ENCODE data around the gene HNRNPL.
"Not testable (repeated sequence)": the region's sequence is repeated elsewhere in the genome, so short reads cannot be mapped to it uniquely, and the experiment has no call there.

HNRNPL gene

GRCh38 chr19:38821230-38821825 is 28.5 kb downstream of the HNRNPL start:
- DNase-seq: not testable (repeated sequence)

- no peak for DNase-seq
Measured at GRCh38 chr19:38819231-38819920, 30.4 kb downstream of the HNRNPL start.

- no peak for DNase-seq
Measured at GRCh38 chr19:38817081-38817480, 32.7 kb downstream of the HNRNPL start.

DNA sequence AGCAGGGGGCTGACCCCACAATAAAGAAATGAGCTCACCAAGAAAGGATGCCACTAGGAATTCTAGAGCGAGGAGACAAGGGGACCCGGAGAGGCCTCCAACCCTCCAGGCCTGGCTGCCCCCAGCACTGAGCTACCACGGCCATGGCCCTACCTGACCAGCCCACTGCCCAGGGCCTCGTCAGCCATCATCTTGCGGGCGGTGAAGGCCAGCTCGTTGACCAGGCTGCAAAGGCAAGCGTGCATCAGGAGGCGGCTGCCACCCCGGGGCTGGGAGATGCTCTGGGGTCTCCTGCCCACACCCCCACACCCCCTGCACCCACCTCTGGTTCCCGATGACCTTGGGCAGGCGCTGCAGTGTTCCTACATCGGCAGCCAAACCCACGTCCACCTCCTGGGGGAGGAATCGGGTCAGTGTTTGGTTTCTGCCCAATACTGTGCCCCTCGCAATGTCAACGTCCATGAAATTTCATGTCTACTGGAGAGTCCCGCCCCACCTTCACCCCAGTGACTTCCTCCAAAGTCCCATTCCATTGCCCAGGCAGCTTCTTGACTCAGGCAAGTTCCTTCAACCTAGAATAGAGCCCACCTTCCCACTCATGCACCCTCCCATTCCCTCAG is 33.5 kb downstream of the HNRNPL start:
- no peak for DNase-seq

GRCh38 chr19:38815059-38816001 is 34.5 kb downstream of the HNRNPL start:
- no peak for DNase-seq

GRCh38 chr19:38813932-38814331 is 35.9 kb downstream of the HNRNPL start:
- not testable (repeated sequence) for DNase-seq

DNA sequence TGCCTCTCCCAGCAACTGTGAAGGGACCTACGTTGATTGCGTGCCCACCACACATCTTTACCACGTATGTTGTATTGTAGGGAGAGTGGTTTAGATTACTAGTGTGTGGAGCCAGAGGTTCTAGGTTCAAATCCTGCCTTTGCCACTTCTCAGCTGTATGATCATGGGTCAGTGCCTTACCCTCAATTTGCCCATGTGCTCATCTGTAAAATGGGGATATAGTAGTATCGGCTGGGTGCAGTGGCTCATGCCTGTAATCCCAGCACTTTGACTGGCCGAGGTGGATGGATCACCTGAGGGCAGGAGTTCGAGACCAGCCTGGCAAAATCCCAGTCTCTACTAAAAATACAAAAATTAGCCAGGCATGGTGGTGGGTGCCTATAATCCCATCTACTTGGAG is 36.5 kb downstream of the HNRNPL start:
- no peak for DNase-seq

GRCh38 chr19:38812841-38813320 is 36.9 kb downstream of the HNRNPL start, which contains the start of gene LGALS4:
Gene LGALS4, minus strand, starts transcription at chr19:38812945. Its CDS starts 59 bp downstream, at chr19:38812886.
- no peak for DNase-seq

DNA sequence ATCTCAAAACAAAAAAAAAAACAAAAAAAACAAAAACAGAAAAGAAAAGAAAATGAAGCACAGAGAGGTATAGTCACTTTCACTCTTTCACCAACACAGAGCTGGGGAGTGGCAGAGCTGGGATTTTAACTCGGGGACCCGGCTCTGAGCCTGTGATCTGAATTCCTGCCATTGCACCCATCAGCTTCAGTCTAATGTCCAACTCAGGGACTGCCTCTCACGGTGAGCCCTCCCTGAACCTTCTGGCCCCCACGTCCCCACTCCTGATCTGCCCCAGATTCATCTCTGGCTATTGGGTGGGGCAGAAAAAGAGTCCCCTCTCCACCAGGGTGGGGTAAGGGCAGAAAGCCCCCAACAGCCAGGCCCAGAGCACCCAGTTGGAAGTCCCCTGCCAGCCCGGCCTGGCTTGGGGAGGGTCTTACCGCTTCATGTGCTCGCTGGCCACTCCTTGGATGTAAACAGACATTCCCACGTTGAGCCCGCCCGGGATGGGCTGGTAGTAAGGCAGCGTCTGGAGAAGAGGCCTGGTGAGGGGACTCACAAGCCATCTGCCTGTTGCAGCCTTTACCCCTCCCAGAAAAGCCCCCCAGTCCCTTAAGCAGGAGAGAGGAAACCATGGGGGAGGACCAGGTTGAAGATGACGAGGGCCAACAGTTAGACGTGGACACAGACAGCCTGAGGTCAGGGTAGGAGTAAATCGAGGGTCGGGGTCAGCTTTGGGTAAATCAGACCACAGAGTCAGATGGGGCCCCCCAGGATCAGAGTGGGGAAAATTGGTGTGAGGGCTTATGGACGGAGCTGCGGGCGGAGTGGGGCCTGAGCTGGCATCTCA is 37.6 kb downstream of the HNRNPL start:
- DNase-seq: no peak

DNA sequence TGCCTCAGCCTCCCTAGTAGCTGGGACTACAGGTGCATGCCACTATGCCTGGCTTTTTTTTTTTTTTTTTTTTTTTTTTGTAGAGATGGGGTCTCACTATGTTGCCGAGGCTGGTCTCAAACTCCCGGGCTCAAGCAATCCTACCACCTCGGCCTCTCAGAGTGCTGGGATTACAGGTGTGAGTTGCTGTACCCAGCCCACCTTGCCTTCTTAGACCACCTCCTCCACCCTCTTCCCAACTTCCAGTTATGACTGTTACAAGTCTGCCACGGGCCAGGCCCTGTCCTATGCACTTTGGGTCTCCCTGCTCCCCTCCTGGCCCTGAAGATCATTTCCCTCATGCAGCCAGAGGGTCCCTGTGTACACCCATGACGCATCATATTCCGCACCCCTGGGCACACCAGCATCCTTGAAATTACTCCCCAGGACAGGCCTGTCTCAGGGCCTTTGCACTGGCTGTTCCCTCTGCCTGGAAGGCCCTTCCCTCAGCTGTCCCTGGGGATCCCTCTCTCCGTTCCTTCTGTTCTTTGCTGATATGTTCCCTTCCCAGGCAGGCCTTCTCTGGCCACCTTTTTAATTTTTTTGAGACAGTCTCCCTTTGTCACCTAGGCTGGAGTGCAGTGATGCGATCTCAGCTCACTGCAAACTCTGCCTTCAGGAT is 40.1 kb downstream of the HNRNPL start:
- no peak for DNase-seq

- DNase-seq: no peak
Measured at GRCh38 chr19:38808741-38809140, 41.0 kb downstream of the HNRNPL start.

DNA sequence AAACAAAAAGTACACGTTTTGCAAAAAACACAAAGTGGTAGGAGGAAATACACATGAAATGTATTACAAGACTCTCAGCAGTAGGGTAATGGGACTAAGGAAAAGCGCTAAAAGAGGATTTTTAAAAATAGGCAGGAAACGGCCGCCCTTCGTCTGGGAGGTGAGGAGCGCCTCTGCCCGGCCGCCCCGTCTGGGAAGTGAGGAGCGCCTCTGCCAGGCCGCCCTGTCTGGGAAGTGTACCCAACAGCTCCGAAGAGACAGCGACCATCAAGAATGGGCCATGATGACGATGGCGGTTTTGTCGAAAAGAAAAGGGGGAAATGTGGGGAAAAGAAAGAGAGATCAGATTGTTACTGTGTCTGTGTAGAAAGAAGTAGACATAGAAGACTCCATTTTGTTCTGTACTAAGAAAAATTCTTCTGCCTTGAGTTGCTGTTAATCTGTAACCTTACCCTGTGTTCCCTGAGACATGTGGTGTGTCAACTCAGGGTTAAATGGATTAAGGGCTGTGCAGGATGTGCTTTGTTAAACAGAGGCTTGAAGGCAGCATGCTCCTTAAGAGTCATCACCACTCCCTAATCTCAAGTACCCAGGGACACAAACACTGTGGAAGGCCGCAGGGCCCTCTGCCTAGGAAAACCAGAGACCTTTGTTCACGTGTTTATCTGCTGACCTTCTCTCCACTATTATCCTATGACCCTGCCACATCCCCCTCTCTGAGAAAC is 42.2 kb downstream of the HNRNPL start:
- not testable (repeated sequence) for DNase-seq

DNA sequence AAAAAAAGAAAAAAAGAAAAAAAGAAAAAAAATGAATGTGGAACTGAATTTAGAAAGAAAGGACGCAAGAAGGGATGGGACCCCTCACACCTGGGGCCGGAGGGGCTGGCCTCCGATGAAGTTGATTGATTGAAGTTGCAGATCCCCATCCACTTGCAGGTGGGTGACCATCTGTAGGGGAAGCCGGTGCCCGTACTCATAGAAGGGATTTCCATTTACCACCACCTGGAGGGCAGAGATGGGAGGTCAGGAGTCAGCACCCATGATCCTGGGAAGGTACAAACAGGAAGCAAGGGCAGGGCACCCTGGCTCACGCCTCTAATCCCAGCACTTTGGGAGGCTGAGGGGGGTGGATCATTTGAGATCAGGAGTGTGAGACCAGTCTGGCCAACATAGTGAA is 43.4 kb downstream of the HNRNPL start:
- DNase-seq: no peak

GRCh38 chr19:38805180-38805579 is 44.6 kb downstream of the HNRNPL start:
- no peak for DNase-seq

DNA sequence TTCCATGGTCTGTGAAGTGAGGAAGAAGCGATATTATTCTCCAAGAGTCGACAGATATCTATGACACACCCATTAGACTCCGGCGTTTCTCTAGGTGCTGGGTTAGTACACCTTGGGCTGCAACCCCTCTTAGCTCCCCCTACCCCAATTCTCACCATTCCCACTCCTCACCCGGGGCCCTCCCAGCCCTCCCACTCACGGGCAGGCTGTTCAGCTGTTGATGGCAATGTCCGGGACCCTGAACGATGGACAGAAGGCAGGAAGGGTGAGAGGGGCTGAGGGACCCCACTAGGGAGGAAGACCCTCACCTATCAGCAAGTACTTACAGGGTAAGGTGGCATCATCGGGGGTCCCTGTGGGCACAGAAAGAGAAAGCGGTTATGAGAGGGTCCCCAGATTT is 46.2 kb downstream of the HNRNPL start:
- no peak for DNase-seq

DNA sequence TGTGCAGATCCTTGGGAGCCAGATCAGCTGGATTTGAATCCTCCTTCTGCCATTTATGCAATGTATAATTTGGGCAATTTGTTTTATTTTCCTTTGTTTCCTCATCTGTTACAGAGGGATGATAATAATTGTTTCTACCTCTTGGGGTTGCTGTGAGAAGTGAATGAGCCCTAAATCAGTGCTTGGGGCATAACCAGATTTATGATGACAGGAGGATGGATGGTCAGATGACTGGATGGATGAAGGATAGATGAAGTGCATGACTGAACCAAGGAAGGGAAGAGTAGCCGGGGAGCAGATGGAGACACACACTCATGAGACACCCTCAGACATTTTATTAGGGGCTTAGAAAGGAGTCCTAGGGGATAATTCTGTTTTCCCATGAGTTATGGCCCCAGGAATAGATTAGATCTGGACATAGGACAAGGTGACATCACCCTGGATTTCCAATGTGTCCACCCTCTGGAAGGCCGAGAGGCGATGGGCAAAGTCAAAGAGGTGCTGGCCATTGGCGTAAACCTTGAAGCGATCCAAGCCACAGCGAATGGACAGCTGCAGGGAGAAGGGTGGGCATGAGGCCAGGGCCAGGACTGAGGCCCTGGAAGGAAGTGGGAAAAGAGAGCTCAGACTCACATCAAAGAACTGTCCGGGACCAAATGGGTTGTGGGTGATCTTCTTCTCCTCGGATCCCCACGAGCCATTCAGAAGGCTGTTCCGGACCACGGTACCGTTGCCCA is 48.3 kb downstream of the HNRNPL start:
- DNase-seq: no peak

- DNase-seq: no peak
Measured at GRCh38 chr19:38800577-38801347, 49.0 kb downstream of the HNRNPL start.

GRCh38 chr19:38799104-38799503 is 50.7 kb downstream of the HNRNPL start:
- DNase-seq: no peak

- not testable (repeated sequence) for DNase-seq
Measured at GRCh38 chr19:38797781-38798180, 52.0 kb downstream of the HNRNPL start.

All from NCI-H1694 (cell line).